ENCODE measurements around the gene TBX18.

The TBX18 gene

GRCh38 chr6:84779917-84780316 is 15.5 kb upstream of the TBX18 start:
- Histone ChIP-seq H3K4me3 (ENCODE audit: low read length) (no peak overlapping the region), H3K4me2 (ENCODE audit: low read length) (no peak overlapping the region), H3K27ac (ENCODE audit: low read depth, low read length) (no peak overlapping the region), H4K20me1 (ENCODE audit: control insufficient read depth, insufficient read depth, low read depth, low read length) (no peaks in the 10 kb centered on the region), H3K79me2 (ENCODE audit: control insufficient read depth, low read length) (no peaks in the 10 kb centered on the region), H3F3A (ENCODE audit: control insufficient read depth, insufficient read depth) (no peaks in the 10 kb centered on the region), H3K4me1 (ENCODE audit: control insufficient read depth, low read length) (no peaks in the 10 kb centered on the region), H3K36me3 (ENCODE audit: control insufficient read depth, low read length) (no peaks in the 10 kb centered on the region), H3K27me3 (ENCODE audit: control insufficient read depth, low read length) (no peaks in the 10 kb centered on the region), H3K9me3 (ENCODE audit: control insufficient read depth, insufficient read depth, low read length) (no peaks in the 10 kb centered on the region), H3K9me2 (replicated peaks; ENCODE audit: control insufficient read depth, low read length) (no peaks in the 10 kb centered on the region)
- TF ChIP-seq CTCF (IDR thresholded peaks at IDR 0.05; ENCODE audit: low read depth, low read length, poor library complexity, severe bottlenecking) (no peak), EZH2phosphoT487 (IDR thresholded peaks at IDR 0.05; ENCODE audit: borderline replicate concordance, low read length) (no peak)

GRCh38 chr6:84779380-84779779 is 15.0 kb upstream of the TBX18 start:
- no peak for TF ChIP-seq CTCF (IDR thresholded peaks at IDR 0.05; ENCODE audit: low read depth, low read length, poor library complexity, severe bottlenecking)
- no peak for TF ChIP-seq EZH2phosphoT487 (IDR thresholded peaks at IDR 0.05; ENCODE audit: borderline replicate concordance, low read length)
- no peaks in the 10 kb centered on the region for H3K4me1 ChIP-seq (ENCODE audit: control insufficient read depth, low read length)
- no peaks in the 10 kb centered on the region for H3K79me2 ChIP-seq (ENCODE audit: control insufficient read depth, low read length)
- no peaks in the 10 kb centered on the region for H3F3A ChIP-seq (ENCODE audit: control insufficient read depth, insufficient read depth)
- no peaks in the 10 kb centered on the region for H3K36me3 ChIP-seq (ENCODE audit: control insufficient read depth, low read length)
- H3K27ac ChIP-seq (ENCODE audit: low read depth, low read length): no peak overlapping the region
- H3K27me3 ChIP-seq (ENCODE audit: control insufficient read depth, low read length): no peaks in the 10 kb centered on the region
- no peaks in the 10 kb centered on the region for H4K20me1 ChIP-seq (ENCODE audit: control insufficient read depth, insufficient read depth, low read depth, low read length)
- H3K4me2 ChIP-seq (ENCODE audit: low read length): no peak overlapping the region
- no peaks in the 10 kb centered on the region for H3K9me2 ChIP-seq (replicated peaks; ENCODE audit: control insufficient read depth, low read length)
- no peaks in the 10 kb centered on the region for H3K9me3 ChIP-seq (ENCODE audit: control insufficient read depth, insufficient read depth, low read length)
- no peak overlapping the region for H3K4me3 ChIP-seq (ENCODE audit: low read length)

- H3K36me3 ChIP-seq (ENCODE audit: control insufficient read depth, low read length): no peaks in the 10 kb centered on the region
- TF ChIP-seq CTCF (IDR thresholded peaks at IDR 0.05; ENCODE audit: low read depth, low read length, poor library complexity, severe bottlenecking) (no peak), EZH2phosphoT487 (IDR thresholded peaks at IDR 0.05; ENCODE audit: borderline replicate concordance, low read length) (no peak)
- H3K27me3 ChIP-seq (ENCODE audit: control insufficient read depth, low read length): no peaks in the 10 kb centered on the region
- no peaks in the 10 kb centered on the region for H4K20me1 ChIP-seq (ENCODE audit: control insufficient read depth, insufficient read depth, low read depth, low read length)
- H3K4me1 ChIP-seq (ENCODE audit: control insufficient read depth, low read length): no peaks in the 10 kb centered on the region
- peaks cover 2% of the 10 kb centered on the region; the same call in 1 of the 2 replicates for H3K9me3 ChIP-seq (ENCODE audit: control insufficient read depth, insufficient read depth, low read length)
- no peak overlapping the region for H3K4me2 ChIP-seq (ENCODE audit: low read length)
- H3F3A ChIP-seq (ENCODE audit: control insufficient read depth, insufficient read depth): no peaks in the 10 kb centered on the region
- no peaks in the 10 kb centered on the region for H3K79me2 ChIP-seq (ENCODE audit: control insufficient read depth, low read length)
- no peaks in the 10 kb centered on the region for H3K9me2 ChIP-seq (replicated peaks; ENCODE audit: control insufficient read depth, low read length)
- no peak overlapping the region for H3K4me3 ChIP-seq (ENCODE audit: low read length)
- H3K27ac ChIP-seq (ENCODE audit: low read depth, low read length): no peak overlapping the region
Observed at GRCh38 chr6:84777888-84778287, 13.5 kb upstream of the TBX18 start.

GRCh38 chr6:84776392-84776791 is 12.0 kb upstream of the TBX18 start:
- no peak for TF ChIP-seq CTCF (IDR thresholded peaks at IDR 0.05; ENCODE audit: low read depth, low read length, poor library complexity, severe bottlenecking)
- TF ChIP-seq EZH2phosphoT487 (IDR thresholded peaks at IDR 0.05; ENCODE audit: borderline replicate concordance, low read length): no peak
- no peak overlapping the region for H3K27ac ChIP-seq (ENCODE audit: low read depth, low read length)
- no peaks in the 10 kb centered on the region for H3F3A ChIP-seq (ENCODE audit: control insufficient read depth, insufficient read depth)
- no peak overlapping the region for H3K4me2 ChIP-seq (ENCODE audit: low read length)
- H3K9me2 ChIP-seq (replicated peaks; ENCODE audit: control insufficient read depth, low read length): no peaks in the 10 kb centered on the region
- H3K79me2 ChIP-seq (ENCODE audit: control insufficient read depth, low read length): no peaks in the 10 kb centered on the region
- H3K4me3 ChIP-seq (ENCODE audit: low read length): no peak overlapping the region
- no peaks in the 10 kb centered on the region for H4K20me1 ChIP-seq (ENCODE audit: control insufficient read depth, insufficient read depth, low read depth, low read length)
- H3K36me3 ChIP-seq (ENCODE audit: control insufficient read depth, low read length): no peaks in the 10 kb centered on the region
- H3K9me3 ChIP-seq (ENCODE audit: control insufficient read depth, insufficient read depth, low read length): peaks cover 2% of the 10 kb centered on the region; the same call in 1 of the 2 replicates
- no peaks in the 10 kb centered on the region for H3K4me1 ChIP-seq (ENCODE audit: control insufficient read depth, low read length)
- H3K27me3 ChIP-seq (ENCODE audit: control insufficient read depth, low read length): no peaks in the 10 kb centered on the region
